Stomach smooth muscle (tissue), 2 donors: ENCODE results near the gene GPR108.
A peak's percentile ranks its signal among the peaks of the same experiment; 100 is the strongest.

Experiments used
- H3K27ac ChIP-seq: one replicate; pipeline ENCODE4 v1.7.0; 2013; ENCODE audit warnings: mild to moderate bottlenecking, low read length, inconsistent platforms
- H3K27me3 ChIP-seq, 2 donors: one replicate each; pipeline ENCODE4 v1.7.0; 2013; ENCODE audit warnings: low read length in 2 of 2; ENCODE audit not compliant: insufficient read depth in 2 of 2, control insufficient read depth in 1 of 2
- H3K36me3 ChIP-seq, 2 donors: one replicate each; pipeline ENCODE4 v1.7.0; 2013; ENCODE audit warnings: low read length in 2 of 2; ENCODE audit not compliant: control insufficient read depth in 2 of 2, insufficient read depth in 2 of 2
- H3K4me1 ChIP-seq: one replicate; pipeline ENCODE4 v1.7.0; 2013; ENCODE audit warnings: low read length; ENCODE audit not compliant: control insufficient read depth, insufficient read depth
- H3K4me3 ChIP-seq, 2 donors: one replicate each; pipeline ENCODE4 v1.7.0; 2013; ENCODE audit warnings: low read length in 2 of 2
- H3K9ac ChIP-seq, 2 donors: one replicate each; pipeline ENCODE4 v1.7.0; 2013; ENCODE audit warnings: low read length in 2 of 2, mild to moderate bottlenecking in 1 of 2
- H3K9me3 ChIP-seq, 2 donors: one replicate each; pipeline ENCODE4 v1.7.0; 2013; ENCODE audit warnings: low read length in 2 of 2; ENCODE audit not compliant: control insufficient read depth in 2 of 2
- donor health status: healthy.
- donor health status: Pancreatic carcinoma.

GPR108 gene

DNA sequence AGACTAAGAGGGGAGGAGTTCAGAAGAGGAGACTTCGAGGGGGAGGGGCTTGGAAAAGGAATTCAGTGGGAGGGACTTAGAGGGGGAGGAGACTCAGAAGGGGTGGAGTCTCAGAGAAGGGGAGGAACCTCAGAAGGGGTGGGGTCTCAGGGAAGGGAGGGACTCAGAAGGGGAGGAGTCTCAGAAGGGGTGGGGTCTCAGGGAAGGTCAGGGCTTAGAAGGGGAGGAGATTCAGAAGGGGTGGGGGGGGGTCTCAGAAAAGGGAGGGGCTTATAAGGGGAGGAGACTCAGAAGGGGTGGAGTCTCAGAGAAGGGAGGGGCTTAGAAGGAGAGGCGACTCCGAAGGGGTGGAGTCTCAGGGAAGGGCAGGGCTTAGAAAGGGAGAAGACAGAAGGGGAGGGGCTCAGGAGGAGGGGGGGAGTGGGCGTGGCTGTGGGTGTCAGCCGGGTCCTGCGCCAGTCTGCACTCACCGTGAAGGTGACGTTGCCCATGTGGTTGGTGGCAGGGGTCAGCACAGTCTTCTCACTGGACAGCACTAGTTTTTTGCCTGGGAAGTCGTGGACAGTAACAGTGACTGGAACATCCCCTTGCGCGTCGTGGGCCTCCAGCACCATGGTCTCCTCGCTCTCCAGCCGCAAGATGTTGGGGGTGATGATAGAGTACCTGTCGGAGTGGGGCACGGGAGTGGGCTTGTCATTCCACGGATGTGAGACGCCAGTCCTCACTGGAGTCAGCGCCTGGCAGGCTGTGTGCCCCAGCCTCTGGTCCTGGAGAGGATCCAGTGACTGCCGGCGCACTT lies 18.4 kb downstream of the GPR108 start:
- Histone ChIP-seq H3K4me1 (peaks cover 3% of the 10 kb centered on the region), H3K9ac (no peak overlapping the region), H3K27me3 (peaks cover 7 to 11% of the 10 kb centered on the region in 2 donors), H3K27ac (no peak overlapping the region), H3K9me3 (no peaks in the 10 kb centered on the region), H3K4me3 (peak overlapping the region in 1 of 2 donors; percentile 61), H3K36me3 (peaks cover 0 to 3% of the 10 kb centered on the region in 2 donors)

DNA sequence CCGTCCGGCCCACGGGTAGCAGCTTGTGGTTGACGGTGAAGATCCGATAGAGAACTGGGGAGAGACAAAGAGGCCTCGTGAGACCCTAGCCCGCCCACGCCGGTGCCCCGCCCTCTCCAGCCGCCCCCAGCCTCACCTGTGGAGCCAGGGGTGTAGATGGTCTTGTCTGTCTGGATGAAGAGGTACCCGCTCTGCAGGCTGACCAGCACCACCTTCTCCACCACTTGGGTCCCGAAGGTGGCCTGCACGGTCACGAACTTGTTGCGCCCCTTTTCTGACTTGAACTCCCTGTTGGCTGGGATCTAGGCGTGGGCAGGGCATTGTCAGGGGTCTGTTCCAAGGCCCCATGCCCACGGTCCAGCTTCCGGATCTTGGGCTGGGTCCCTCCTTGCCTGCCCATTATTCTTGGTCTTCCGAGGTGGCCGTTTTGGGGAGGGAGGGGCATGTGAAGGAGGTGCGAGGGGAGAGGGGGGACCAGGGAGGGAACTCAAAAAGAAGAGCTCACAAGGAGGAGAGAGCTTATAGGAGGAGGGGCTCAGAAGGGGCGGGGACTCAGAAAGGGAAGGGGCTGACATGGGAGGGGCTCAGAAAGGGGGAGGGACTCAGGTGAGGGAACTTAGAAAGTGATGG lies 19.2 kb downstream of the GPR108 start:
- Histone ChIP-seq H3K27ac (no peak overlapping the region), H3K9me3 (no peaks in the 10 kb centered on the region), H3K9ac (no peak overlapping the region), H3K36me3 (peaks cover 0 to 3% of the 10 kb centered on the region in 2 donors), H3K4me3 (no peak overlapping the region), H3K27me3 (peaks cover 7 to 12% of the 10 kb centered on the region in 2 donors), H3K4me1 (no peaks in the 10 kb centered on the region)

DNA sequence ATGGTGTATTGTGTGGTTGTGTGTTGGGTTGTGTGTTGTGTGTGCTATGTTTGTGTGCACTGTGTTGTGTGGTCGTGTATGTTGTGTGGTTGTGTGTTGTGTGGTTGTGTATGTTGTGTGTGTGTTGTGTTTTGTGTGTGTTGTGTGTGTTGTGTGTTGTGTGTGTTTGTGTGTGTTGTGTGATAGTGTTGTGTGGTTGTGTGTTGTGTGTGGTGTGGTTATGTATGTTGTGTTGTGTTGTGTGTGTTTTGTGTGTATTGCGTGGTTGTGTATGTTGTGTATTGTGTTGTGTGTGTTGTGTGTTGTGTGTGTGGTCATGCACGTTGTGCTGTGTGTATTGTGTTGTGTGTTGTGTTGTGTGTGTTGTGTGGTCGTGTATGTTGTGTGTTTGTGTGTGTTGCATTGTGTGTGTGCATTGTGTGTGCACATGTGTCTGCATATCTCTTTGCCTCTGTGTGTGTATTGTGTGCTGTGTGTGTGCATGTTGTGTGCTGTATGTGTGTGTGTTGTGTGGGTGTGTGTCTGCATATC lies 19.9 kb downstream of the GPR108 start:
- H3K27me3 ChIP-seq: peaks cover 7 to 12% of the 10 kb centered on the region in 2 donors

DNA sequence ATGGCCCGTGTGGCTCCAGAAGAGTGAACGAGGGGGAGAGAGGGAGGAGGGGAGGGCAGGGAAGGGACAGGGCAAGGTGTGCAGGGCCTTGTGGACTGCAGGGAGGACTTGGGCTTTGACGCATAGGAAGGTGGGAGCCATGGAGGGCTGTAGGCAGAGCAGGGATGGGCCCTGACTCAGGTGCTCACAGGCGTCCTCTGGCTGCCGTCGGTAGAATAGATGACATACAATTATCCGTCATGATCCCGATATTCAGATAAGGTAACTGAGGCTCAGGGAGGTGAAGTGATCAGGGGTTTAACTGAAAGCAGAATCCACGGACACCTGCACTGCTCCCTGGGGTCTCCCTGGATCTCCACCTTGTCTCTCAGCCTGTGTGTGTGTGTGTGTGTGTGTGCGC lies 20.3 kb downstream of the GPR108 start:
- Histone ChIP-seq H3K9ac (no peak overlapping the region), H3K36me3 (peaks cover 0 to 3% of the 10 kb centered on the region in 2 donors), H3K4me1 (no peaks in the 10 kb centered on the region), H3K27me3 (peaks cover 9 to 14% of the 10 kb centered on the region in 2 donors), H3K4me3 (no peak overlapping the region), H3K27ac (no peak overlapping the region), H3K9me3 (no peaks in the 10 kb centered on the region)

More for the DNA sequence above, 19.9 kb downstream of the GPR108 start:
- Histone ChIP-seq H3K9ac (no peak overlapping the region), H3K36me3 (peaks cover 0 to 3% of the 10 kb centered on the region in 2 donors), H3K27ac (no peak overlapping the region), H3K4me1 (no peaks in the 10 kb centered on the region), H3K4me3 (no peak overlapping the region), H3K9me3 (no peaks in the 10 kb centered on the region)

DNA sequence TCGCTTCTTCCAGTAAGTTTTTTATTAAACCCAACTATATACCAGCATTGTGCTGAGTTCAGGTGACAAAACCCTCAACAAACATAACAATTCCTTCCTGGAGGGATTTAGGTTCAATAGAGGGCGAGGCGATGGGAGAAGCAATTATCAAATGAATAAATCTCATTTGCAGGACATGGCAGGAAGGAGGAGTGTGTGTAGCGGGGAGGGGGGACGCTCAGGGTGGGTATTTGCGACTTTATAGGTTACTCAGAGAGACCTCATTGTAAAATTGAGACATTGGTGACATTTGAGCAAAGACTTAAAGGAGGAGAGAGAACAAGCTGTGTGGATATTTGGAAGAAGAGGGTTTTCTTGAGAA lies 20.8 kb downstream of the GPR108 start:
- Histone ChIP-seq H3K27ac (no peak overlapping the region), H3K9me3 (no peaks in the 10 kb centered on the region), H3K4me1 (no peaks in the 10 kb centered on the region), H3K9ac (no peak overlapping the region), H3K36me3 (peaks cover 0 to 3% of the 10 kb centered on the region in 2 donors), H3K27me3 (peaks cover 12 to 18% of the 10 kb centered on the region in 2 donors), H3K4me3 (no peak overlapping the region)

DNA sequence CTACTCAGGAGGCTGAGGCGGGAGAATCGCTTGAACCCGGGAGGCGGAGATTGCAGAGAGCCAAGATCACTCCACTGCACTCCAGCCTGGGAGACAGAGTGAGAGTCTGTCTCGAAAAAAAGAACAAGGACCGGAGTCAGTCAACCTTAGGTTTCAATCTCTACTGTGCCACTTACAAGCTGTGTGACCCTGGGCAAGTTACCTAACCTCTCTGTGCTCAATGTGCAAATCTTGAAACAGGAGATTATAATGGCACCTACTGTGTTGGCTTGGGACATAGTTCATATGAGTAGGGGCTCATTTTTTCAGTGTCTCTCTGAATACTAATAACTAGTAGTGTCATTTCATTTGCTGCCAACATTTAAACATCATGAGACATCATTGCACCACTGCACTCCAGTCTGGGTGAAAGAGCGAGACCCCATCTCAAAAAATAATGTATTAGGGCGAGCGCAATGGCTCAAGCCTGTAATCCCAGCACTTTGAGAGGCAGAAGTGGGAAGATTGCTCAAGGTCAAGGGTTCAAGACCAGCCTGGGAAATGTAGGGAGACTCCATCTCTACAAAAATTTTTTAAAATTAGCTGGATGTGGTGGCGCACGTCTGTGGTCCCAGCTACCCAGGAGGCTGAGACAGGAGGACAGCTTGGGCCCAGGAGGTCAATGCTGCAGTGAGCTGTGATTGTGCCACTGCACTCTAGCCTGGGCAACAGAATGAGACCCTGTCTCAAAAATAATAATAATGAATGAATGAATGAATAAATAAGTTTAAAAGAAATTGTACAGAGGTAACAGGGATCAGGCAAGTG lies 22.4 kb downstream of the GPR108 start:
- Histone ChIP-seq H3K9ac (no peak overlapping the region), H3K36me3 (peaks cover 0 to 3% of the 10 kb centered on the region in 2 donors), H3K27ac (no peak overlapping the region), H3K9me3 (no peaks in the 10 kb centered on the region), H3K4me3 (no peak overlapping the region), H3K27me3 (peaks cover 21 to 23% of the 10 kb centered on the region in 2 donors), H3K4me1 (no peaks in the 10 kb centered on the region)

DNA sequence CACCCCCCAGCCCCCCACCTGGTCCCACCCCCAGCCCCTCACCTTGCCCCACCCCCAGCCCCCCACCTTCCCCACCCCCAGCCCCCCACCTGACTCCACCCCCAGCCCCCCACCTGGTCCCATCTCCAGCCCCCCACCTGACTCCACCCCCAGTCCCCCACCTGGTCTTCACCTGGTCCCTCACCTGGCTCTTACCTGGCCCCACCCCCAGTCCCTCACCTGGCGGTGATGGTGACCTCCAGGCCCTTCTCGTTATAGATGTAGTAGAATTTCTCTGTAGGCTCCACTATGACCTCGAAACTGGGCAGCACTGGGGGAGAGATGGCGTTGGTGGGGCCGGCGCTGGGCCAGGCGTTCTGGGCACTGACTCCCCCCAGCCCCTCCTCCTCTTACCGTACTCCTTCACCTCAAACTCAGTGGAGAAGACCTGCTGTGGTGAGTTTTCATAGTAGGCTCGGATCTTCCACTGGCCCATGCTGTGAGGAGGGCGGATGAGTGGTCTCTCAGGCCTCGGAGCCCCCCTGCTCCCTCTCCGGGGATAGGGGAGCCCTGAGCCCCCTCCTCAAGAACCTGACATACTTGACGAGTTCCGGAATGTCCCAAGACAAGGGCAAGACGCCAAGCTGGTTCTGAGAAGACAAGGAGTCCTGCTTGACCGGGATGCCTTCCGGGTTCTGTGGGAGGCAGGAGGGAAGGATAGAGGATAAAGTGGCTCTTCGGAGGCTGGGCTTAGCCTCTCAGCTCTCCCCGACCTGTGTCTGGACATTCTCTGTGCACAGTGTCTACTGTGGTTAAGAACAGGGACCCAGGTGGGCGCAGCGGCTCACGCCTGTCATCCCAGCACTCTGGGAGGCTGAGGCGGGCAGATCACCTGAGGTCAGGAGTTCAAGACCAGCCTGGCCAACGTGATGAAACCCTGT lies 23.3 kb downstream of the GPR108 start:
- Histone ChIP-seq H3K4me3 (no peak overlapping the region), H3K27me3 (peaks cover 23 to 25% of the 10 kb centered on the region in 2 donors), H3K9ac (no peak overlapping the region), H3K9me3 (no peaks in the 10 kb centered on the region), H3K27ac (no peak overlapping the region), H3K36me3 (peaks cover 0 to 3% of the 10 kb centered on the region in 2 donors), H3K4me1 (no peaks in the 10 kb centered on the region)

DNA sequence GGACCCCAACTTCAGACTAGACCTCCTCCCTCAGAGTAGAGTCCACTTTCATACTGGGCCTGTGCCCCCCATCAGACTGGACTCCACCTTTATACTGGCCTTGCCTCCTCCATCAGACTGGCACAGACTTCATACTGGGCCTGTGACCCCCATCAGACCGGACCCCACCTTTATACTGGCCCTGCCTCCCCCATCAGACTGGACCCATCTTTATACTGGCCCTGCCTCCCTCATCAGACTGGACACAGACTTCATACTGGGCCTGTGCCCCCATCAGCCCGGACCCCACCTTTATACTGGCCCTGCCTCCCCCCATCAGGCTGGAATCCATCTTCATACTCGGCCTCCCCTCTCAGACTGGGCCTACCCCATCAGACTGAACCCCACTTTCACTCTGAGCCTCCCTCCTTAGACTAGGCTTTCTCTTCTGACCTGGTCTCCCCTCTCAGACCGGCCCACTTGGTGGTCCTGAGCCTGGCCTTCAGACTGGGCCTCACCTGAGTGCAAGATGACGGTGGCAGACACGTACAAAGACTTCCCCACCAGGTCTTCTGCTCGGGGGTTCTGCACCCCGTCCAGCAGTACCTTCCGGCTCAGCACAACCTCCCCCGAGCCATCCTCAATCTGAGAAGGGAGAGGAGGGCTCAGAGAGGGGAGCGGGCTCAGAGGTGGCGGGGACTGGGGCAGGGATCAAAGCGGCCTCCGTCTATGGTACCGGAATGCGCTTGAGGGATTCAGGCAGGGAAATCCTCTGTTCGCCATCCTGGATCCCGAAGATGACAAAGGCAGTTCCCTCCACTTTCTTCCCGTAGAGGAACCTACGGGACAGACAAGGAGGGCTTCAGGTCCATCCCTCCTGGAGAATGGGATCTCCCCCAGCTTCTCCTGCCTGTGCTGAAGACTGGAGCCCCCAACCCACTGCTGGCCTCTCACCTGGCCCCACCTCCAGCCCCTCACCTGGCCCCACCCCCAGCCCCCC lies 24.4 kb downstream of the GPR108 start:
- H3K9me3 ChIP-seq: no peaks in the 10 kb centered on the region
- peaks cover 0 to 3% of the 10 kb centered on the region in 2 donors for H3K36me3 ChIP-seq
- no peaks in the 10 kb centered on the region for H3K4me1 ChIP-seq
- H3K27me3 ChIP-seq: peaks cover 23 to 25% of the 10 kb centered on the region in 2 donors
- H3K9ac ChIP-seq: no peak overlapping the region
- H3K27ac ChIP-seq: no peak overlapping the region
- no peak overlapping the region for H3K4me3 ChIP-seq

DNA sequence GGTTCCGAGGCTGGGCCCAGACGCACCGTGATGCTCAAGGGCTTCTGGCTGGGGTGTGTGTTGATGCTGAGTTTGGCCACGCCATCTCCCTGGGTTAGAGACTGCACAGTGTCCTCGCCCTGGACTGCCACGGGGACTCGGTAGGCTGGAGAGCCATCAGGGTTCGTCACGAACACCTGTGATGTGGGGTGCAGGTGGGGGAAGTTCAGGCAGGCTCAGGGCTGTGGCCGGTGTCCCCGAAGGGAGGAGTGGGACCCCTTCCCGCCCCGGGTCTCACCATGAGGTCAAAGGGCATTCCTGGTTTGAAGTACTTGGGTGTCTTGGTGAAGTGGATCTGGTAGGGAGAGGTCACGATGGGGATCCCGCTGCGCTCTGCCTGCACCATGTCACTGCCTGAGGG lies 25.1 kb downstream of the GPR108 start:
- Histone ChIP-seq H3K4me3 (no peak overlapping the region), H3K27ac (no peak overlapping the region), H3K36me3 (peaks cover 0 to 3% of the 10 kb centered on the region in 2 donors), H3K4me1 (no peaks in the 10 kb centered on the region), H3K9me3 (no peaks in the 10 kb centered on the region), H3K9ac (no peak overlapping the region), H3K27me3 (peaks cover 23% of the 10 kb centered on the region in 2 donors)
